ENCODE measurements around the gene SHKBP1. TPM values are rescaled to one million over a fixed set of nuclear protein-coding genes. Genes with fewer than 3 reads are reported as not detected.
"Not testable (repeated sequence)": the region's sequence is repeated elsewhere in the genome, so short reads cannot be mapped to it uniquely, and the experiment has no call there.

SHKBP1 gene
- total RNA-seq, 1 experiment from 2014 or later, result 52.3 TPM

DNA sequence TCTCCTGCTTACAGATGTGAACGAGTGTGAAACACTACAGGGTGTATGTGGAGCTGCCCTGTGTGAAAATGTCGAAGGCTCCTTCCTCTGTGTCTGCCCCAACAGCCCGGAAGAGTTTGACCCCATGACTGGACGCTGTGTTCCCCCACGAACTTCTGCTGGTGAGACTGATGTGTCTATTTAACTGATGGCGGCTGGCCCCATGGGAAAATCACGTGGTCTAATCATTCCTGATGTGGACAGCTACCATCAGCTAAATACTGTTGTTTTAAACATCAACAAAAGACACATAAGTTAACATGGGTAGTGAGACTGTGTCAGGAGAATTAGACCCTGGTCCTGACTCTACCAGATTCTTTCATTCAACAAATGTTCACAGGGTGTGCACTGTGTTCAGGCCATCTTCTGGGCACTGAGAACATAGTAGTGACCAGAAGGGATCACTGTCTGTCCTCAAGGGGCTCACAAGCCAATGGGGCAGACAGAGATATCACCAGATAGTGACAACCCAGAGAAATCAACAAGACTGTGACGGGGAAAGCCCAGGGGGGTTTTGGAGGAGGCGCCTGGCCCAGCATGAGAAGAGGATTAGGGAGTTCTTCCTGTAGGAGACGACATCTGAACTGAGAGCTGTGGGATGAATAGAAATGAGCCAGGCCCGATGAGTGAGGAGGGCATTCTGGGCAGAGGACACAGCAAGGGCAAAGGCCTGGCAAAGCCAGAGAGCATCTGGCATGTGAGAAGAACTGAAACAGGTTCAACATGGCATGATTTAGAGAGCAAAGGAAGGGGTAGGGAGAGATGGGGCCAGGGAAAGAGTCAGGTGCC is 42.9 kb downstream of the SHKBP1 start:
- H3K4me3 ChIP-seq (ENCODE audit: insufficient read depth, low read depth, low read length), result no peak overlapping the region
- H3K27me3 ChIP-seq (ENCODE audit: control insufficient read depth, insufficient read depth, low read length), result no peaks in the 10 kb centered on the region
- H3K36me3 ChIP-seq (replicated peaks; ENCODE audit: control insufficient read depth, insufficient read depth, low read length), result peaks cover 17% of the 10 kb centered on the region
- no peak for DNase-seq

DNA sequence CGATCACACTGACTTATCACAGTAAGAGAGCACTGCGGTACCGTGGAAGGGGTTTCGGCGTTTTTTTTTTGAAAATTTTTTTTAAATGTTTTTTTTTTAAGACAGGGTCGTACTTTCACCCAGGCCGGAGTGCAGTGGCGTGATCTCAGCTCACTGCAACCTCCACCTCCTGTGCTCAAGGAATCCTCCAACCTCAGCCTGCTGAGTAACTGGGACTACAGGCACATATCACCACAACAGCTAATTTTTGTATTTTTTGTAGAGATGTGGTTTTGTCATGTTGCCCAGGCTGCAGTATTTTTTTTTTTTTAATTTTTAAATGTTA is 43.5 kb downstream of the SHKBP1 start:
- DNase-seq, result no peak
- Histone ChIP-seq H3K4me3 (ENCODE audit: insufficient read depth, low read depth, low read length) (no peak overlapping the region), H3K36me3 (replicated peaks; ENCODE audit: control insufficient read depth, insufficient read depth, low read length) (peaks cover 20% of the 10 kb centered on the region), H3K27me3 (ENCODE audit: control insufficient read depth, insufficient read depth, low read length) (no peaks in the 10 kb centered on the region)

DNA sequence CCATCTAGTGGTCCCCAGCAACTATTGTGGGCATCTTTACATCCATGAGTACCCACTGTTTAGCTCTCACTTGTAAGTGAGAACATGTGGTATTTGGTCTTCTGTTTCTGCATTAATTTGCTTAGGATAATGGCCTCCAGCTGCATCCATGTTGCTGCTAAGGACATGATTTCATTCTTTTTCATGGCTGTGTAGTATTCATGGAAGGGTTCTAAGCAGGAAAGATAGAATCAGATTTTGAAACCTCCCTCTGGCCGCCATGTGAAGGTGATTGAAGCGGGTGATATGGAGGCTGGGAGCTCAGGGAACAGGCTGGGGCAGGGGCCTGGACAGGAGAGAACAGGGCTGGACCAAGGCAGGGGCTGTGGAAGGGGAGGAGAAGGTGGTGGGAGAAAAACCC is 44.6 kb downstream of the SHKBP1 start:
- no peaks in the 10 kb centered on the region for H3K27me3 ChIP-seq (ENCODE audit: control insufficient read depth, insufficient read depth, low read length)
- no peak for DNase-seq
- H3K4me3 ChIP-seq (ENCODE audit: insufficient read depth, low read depth, low read length), result no peak overlapping the region
- peaks cover 21% of the 10 kb centered on the region for H3K36me3 ChIP-seq (replicated peaks; ENCODE audit: control insufficient read depth, insufficient read depth, low read length)

DNA sequence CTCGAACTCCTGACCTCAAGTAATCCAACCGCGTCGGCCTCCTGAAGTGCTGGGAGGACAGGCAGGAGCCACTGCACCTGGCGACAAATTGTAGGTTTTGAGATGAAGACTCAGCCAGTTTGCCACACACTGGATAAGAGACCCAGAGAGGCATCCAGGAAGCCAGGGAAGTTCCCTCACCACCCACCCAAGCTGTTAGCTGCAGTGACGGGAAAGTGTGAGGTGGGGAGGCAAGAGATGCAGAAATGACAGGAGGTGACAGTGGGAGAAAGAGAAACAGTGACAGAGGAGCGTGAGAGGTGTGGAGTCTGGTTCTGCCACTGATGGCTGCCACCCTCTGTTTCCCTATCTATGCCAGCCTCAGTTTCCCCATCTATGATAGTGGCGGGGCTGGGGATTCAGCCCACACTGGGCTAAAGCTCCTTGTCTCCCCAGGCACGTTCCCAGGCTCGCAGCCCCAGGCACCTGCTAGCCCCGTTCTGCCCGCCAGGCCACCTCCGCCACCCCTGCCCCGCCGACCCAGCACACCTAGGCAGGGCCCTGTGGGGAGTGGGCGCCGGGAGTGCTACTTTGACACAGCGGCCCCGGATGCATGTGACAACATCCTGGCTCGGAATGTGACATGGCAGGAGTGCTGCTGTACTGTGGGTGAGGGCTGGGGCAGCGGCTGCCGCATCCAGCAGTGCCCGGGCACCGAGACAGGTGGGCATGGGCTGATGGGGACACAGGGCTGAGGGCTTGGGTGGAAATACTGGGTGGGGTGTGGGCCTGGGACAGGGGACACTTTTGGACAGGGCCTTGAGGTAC is 45.5 kb downstream of the SHKBP1 start:
- Histone ChIP-seq H3K4me3 (ENCODE audit: insufficient read depth, low read depth, low read length) (no peak overlapping the region), H3K36me3 (replicated peaks; ENCODE audit: control insufficient read depth, insufficient read depth, low read length) (peaks cover 22% of the 10 kb centered on the region), H3K27me3 (ENCODE audit: control insufficient read depth, insufficient read depth, low read length) (no peaks in the 10 kb centered on the region)
- DNase-seq, result peak; percentile 41

DNA sequence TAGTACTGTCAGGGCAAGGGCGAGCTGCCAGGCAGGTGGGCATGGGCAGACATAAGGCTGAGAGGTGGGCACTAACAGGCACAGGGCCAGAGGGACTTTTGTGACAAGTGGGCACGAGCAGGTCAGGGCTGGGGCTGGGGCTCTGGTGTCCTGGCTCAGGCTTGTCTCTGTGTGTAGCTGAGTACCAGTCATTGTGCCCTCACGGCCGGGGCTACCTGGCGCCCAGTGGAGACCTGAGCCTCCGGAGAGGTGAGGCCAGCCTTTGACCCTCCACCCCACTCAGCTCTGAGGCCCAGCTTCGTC is 46.1 kb downstream of the SHKBP1 start:
- no peak overlapping the region for H3K4me3 ChIP-seq (ENCODE audit: insufficient read depth, low read depth, low read length)
- H3K27me3 ChIP-seq (ENCODE audit: control insufficient read depth, insufficient read depth, low read length), result no peaks in the 10 kb centered on the region
- peak; percentile 38 for DNase-seq
- H3K36me3 ChIP-seq (replicated peaks; ENCODE audit: control insufficient read depth, insufficient read depth, low read length), result peaks cover 22% of the 10 kb centered on the region

DNA sequence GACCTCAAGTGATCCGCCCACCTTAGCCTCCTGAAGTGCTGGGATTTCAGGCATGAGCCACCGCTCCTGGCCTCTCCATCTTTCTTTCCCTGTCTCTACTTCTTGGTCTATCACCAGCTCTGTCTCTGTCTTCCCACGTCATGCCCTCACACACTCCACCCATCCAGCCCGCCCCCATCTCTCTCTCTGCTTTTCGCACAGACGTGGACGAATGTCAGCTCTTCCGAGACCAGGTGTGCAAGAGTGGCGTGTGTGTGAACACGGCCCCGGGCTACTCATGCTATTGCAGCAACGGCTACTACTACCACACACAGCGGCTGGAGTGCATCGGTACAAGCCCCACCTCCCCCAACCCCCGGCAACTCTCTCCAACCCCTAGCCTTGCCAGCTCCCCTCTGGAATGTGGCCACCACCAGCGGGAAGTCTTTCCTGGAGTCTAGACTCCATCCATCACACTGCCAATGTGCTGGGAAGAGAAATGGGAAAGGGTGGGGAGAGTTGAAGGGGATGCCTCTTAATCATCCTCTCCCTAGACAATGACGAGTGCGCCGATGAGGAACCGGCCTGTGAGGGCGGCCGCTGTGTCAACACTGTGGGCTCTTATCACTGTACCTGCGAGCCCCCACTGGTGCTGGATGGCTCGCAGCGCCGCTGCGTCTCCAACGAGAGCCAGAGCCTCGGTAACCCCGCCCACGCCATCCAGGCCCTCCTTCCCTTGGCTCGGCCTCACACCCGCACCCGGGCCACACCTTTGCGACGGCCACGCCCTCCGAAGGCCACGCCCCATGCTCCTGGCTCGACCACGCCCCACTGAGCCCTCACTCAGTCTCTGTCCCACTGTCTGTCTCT is 47.0 kb downstream of the SHKBP1 start:
- H3K36me3 ChIP-seq (replicated peaks; ENCODE audit: control insufficient read depth, insufficient read depth, low read length), result peaks cover 22% of the 10 kb centered on the region
- DNase-seq, result peak; percentile 100
- no peaks in the 10 kb centered on the region for H3K27me3 ChIP-seq (ENCODE audit: control insufficient read depth, insufficient read depth, low read length)
- peak overlapping the region; percentile 15 for H3K4me3 ChIP-seq (ENCODE audit: insufficient read depth, low read depth, low read length)

DNA sequence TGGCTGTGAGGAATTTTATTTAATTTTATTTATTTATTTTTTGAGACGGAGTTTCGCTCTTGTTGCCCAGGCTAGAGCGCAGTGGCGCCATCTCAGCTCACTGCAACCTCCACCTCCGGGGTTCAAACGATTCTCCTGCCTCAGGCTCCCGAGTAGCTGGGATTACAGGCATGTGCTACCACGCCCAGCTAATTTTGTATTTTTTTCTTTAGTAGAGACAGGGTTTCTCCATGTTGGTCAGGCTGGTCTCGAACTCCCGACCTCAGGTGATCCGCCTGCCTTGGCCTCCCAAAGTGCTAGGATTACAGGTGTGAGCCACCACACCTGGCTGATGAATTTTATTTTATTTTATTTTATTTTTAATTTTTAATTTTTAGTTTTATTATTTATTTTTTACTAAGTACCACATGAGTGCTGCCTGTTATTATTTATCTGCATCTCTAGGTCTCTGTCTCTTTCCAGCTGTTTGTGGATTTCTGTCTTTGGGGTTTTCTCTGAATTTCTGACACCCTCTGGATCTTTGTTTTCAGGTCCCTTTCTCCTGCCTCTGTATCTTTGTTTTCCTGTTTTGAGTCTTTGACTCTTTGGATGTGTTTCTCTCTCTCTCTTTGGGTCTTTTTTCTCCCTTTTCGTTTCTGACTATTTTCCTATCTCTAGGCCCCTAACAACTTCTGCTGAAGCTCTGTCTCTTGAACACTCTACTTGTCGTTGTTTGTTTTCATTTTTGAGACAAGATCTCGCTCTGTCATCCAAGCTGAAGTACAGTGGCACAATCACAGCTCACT is 47.9 kb downstream of the SHKBP1 start:
- H3K27me3 ChIP-seq (ENCODE audit: control insufficient read depth, insufficient read depth, low read length); H3K4me3 ChIP-seq (ENCODE audit: insufficient read depth, low read depth, low read length); DNase-seq: not testable (repeated sequence)
- peaks cover 16% of the 10 kb centered on the region for H3K36me3 ChIP-seq (replicated peaks; ENCODE audit: control insufficient read depth, insufficient read depth, low read length)

DNA sequence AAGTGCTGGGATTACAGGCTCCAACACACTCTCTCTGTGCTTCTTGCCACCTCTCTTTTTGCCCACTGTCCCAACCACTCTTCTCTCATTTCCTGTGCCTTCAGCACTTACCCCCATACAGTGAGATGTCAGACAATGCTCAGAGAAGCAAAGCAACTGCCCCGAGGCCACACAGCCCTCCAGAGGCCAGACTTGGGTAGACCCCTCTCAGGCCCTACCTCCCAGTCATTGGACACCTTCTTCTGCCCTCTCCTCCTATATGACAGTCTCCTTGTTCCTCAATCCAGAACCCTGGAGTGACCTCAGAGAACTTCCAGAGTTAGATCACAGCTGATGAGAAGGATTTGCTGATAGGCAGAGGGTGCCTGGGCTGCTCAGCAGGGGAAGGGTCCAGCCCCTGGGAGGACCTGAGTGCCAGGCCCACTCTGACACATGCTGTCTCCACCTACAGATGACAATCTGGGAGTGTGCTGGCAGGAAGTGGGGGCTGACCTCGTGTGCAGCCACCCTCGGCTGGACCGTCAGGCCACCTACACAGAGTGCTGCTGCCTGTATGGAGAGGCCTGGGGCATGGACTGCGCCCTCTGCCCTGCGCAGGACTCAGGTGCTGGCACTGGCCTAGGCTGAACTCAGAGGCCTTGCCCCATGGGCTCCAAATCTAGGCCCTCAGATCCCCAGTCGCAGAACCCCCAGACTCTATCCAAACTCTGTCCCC is 48.9 kb downstream of the SHKBP1 start:
- no peak for DNase-seq
- no peaks in the 10 kb centered on the region for H3K27me3 ChIP-seq (ENCODE audit: control insufficient read depth, insufficient read depth, low read length)
- H3K4me3 ChIP-seq (ENCODE audit: insufficient read depth, low read depth, low read length), result no peak overlapping the region
- peaks cover 13% of the 10 kb centered on the region for H3K36me3 ChIP-seq (replicated peaks; ENCODE audit: control insufficient read depth, insufficient read depth, low read length)

DNA sequence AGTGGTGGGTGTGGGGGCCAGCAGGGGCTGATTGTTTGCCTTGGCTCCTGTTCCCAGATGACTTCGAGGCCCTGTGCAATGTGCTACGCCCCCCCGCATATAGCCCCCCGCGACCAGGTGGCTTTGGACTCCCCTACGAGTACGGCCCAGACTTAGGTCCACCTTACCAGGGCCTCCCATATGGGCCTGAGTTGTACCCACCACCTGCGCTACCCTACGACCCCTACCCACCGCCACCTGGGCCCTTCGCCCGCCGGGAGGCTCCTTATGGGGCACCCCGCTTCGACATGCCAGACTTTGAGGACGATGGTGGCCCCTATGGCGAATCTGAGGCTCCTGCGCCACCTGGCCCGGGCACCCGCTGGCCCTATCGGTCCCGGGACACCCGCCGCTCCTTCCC is 50.2 kb downstream of the SHKBP1 start:
- Histone ChIP-seq H3K4me3 (ENCODE audit: insufficient read depth, low read depth, low read length) (no peak overlapping the region), H3K27me3 (ENCODE audit: control insufficient read depth, insufficient read depth, low read length) (no peaks in the 10 kb centered on the region), H3K36me3 (replicated peaks; ENCODE audit: control insufficient read depth, insufficient read depth, low read length) (peaks cover 11% of the 10 kb centered on the region)
- no peak for DNase-seq

DNA sequence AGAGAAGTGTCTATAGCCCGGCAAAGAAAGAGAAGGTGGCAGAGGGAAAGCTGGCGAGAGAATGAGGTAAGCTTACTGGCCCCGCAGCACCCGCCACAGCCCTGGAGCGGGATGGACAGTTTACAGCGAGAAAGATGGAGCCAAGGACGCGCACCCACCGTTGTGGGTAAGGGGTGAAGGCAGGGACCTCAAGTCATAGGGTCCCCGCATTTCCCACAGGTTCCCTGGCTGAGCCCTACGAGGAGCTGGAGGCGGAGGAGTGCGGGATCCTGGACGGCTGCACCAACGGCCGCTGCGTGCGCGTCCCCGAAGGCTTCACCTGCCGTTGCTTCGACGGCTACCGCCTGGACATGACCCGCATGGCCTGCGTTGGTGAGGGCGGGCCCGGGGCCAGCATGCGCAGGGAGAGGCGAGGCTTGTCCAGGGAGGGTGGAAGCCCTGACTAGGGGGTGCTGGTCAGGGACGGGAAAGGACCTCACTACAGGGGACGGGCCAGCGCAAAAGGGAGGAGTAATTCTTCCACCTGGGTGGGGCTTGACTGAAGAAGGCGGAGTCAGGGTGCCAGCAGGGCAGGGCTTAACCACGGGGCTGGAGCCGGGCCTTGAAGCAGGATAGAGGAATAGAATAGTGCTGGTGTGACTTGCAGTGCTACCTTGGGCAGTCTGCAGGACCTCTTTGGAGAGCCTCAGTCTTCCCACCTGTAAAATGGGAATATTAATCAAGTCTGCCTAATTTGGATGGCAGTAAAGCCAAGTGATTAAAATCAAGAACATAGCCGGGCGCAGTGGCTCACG is 51.0 kb downstream of the SHKBP1 start:
- Histone ChIP-seq H3K36me3 (replicated peaks; ENCODE audit: control insufficient read depth, insufficient read depth, low read length) (peaks cover 9% of the 10 kb centered on the region), H3K27me3 (ENCODE audit: control insufficient read depth, insufficient read depth, low read length) (no peaks in the 10 kb centered on the region), H3K4me3 (ENCODE audit: insufficient read depth, low read depth, low read length) (no peak overlapping the region)
- DNase-seq, result peak; percentile 79

DNA sequence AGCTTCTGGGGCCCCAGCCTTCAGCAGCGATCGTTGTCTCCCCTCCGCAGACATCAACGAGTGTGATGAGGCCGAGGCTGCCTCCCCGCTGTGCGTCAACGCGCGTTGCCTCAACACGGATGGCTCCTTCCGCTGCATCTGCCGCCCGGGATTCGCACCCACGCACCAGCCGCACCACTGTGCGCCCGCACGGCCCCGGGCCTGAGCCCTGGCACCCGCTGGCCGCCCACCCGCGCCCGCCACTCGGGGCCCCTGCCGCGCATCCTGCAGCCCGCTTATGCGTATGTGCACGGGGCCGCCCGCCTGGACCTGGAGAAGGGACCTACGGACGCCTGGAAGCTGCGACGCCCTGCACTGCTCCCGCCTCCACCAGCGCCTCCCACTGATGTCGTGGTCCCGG is 52.7 kb downstream of the SHKBP1 start:
- Histone ChIP-seq H3K27me3 (ENCODE audit: control insufficient read depth, insufficient read depth, low read length) (peaks cover 3% of the 10 kb centered on the region; the same call in 1 of the 2 replicates), H3K36me3 (replicated peaks; ENCODE audit: control insufficient read depth, insufficient read depth, low read length) (peaks cover 9% of the 10 kb centered on the region), H3K4me3 (ENCODE audit: insufficient read depth, low read depth, low read length) (no peak overlapping the region)
- DNase-seq, result no peak

DNA sequence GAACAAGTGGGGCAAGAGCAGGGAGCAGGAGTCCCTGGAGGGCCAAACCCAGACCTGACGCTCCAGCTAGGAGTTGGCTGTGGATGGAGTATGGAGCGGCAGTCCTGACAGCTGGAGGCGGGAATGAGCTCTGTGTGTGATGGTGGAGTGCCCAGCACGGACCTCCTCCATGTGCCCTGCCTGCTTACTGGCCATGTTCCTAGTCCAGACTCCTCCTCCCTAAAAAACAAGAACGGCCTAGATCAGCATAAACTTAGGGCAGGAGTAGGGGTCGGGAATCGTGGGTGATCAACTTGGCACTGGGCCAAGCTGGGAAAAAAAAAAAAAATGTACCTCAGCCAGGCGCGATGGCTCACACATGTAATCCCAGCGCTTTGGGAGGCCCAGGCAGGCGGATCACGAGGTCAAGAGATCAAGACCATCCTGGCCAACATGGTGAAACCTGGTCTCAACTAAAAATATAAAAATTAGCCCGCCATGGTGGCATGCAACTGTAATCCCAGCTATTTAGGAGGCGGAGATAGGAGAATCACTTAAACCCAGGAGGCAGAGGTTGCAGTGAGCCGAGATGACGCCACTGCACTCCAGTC is 54.0 kb downstream of the SHKBP1 start:
- Histone ChIP-seq H3K4me3 (ENCODE audit: insufficient read depth, low read depth, low read length) (no peak overlapping the region), H3K27me3 (ENCODE audit: control insufficient read depth, insufficient read depth, low read length) (peaks cover 8% of the 10 kb centered on the region), H3K36me3 (replicated peaks; ENCODE audit: control insufficient read depth, insufficient read depth, low read length) (peaks cover 3% of the 10 kb centered on the region)
- DNase-seq, result no peak
